ACC112 (cell line): ENCODE measurements around the gene NVL.
A peak's percentile ranks its signal among the peaks of the same experiment; 100 is the strongest.
"Not testable (repeated sequence)": the region's sequence is repeated elsewhere in the genome, so short reads cannot be mapped to it uniquely, and the experiment has no call there.

Experiments used
- H2AFZ ChIP-seq: fragments of 200-600 bp; sonication (generic); one replicate; pipeline ENCODE4 v1.6.0; 2017; ENCODE audit warnings: antibody characterized with exemption, low read length; ENCODE audit not compliant: unreplicated experiment
- H3K27ac ChIP-seq: fragments of 200-600 bp; sonication (generic); 2 replicates; pipeline ENCODE4 v1.5.1; 2014; ENCODE audit warnings: low read depth, mild to moderate bottlenecking, antibody characterized with exemption, low read length, moderate library complexity
- H3K27me3 ChIP-seq: fragments of 200-600 bp; sonication (generic); 2 replicates; pipeline ENCODE4 v1.6.1; 2014; ENCODE audit warnings: mild to moderate bottlenecking, antibody characterized with exemption, low read length, moderate library complexity, mixed read lengths; ENCODE audit not compliant: insufficient read depth
- H3K36me3 ChIP-seq: fragments of 200-600 bp; sonication (generic); 2 replicates; pipeline ENCODE4 v1.6.1; 2016; ENCODE audit warnings: mild to moderate bottlenecking, antibody characterized with exemption, low read length, moderate library complexity, mixed read lengths; ENCODE audit not compliant: insufficient read depth
- H3K4me1 ChIP-seq: fragments of 200-600 bp; sonication (generic); one replicate; pipeline ENCODE4 v1.6.1; 2016; ENCODE audit warnings: low read length, mixed read lengths; ENCODE audit not compliant: insufficient read depth, unreplicated experiment, control insufficient read depth
- H3K4me3 ChIP-seq: fragments of 200-600 bp; sonication (generic); 2 replicates; pipeline ENCODE4 v1.5.1; 2014; ENCODE audit warnings: mild to moderate bottlenecking, low read depth, low read length
- H3K79me2 ChIP-seq: fragments of 200-600 bp; sonication (generic); one replicate; pipeline ENCODE4 v1.6.0; 2016; ENCODE audit warnings: low read length; ENCODE audit not compliant: control insufficient read depth, unreplicated experiment, insufficient read depth

NVL gene

DNA sequence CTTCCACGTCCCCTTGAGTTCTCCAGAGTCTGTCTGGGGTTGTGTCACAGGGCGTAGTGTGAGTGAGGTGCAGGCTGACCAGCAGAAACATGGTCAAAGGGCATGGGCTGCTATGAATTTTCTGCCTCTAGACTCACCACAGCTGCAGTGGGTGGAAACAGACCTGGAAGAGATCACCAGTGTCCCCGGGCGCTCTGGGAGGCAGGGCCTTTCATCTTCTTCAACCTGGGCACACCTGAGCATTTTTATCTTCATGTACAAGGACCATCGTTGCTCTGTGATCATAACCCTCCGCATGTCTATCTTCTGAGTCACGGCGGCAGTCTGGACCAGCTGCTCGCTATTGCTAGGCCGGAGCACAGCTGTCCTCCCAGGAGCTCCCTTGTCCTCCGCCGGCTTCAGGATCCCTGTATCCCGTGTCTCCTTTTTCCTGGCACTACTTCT is 117.3 kb downstream of the NVL start:
- Histone ChIP-seq H3K4me1 (peaks cover 7% of the 10 kb centered on the region), H2AFZ (no peak overlapping the region), H3K4me3 (no peak overlapping the region), H3K36me3 (no peaks in the 10 kb centered on the region), H3K27ac (no peak overlapping the region), H3K79me2 (no peaks in the 10 kb centered on the region), H3K27me3 (no peaks in the 10 kb centered on the region)

DNA sequence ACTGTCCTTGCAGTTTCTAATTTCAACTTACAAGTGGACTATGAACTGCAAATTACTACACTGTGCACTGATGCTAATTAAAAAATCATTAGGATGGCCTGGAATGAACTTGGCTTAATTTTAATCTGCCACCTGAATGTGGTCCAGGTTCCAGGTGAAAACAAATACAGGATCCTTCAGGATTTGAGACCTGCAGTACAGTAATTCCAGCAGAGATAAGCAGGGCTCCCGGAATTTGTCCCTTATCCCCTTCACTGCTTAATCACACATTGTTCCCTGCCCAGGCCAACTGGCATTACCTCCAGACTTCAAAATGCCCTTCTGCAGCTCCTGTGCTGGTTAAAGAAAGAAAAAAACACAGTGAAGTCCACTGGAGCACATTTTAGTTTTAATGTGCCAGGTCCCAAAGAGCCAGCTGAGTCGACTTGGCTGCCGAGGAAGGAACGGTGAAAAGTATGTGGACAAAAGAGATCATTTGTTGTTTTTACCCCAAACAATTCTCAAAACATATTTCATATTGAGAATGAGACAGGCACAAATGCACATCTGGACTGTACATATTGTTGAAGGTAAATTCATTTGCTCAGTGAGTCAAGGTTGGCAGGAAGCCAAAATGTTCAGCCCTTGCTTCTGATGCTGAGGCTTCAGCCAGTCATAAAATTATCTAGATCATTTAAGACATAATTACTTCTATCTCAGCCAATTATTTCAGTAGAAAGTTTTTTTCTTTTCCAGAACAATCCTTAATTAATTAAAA is 118.6 kb downstream of the NVL start:
- no peaks in the 10 kb centered on the region for H3K79me2 ChIP-seq

DNA sequence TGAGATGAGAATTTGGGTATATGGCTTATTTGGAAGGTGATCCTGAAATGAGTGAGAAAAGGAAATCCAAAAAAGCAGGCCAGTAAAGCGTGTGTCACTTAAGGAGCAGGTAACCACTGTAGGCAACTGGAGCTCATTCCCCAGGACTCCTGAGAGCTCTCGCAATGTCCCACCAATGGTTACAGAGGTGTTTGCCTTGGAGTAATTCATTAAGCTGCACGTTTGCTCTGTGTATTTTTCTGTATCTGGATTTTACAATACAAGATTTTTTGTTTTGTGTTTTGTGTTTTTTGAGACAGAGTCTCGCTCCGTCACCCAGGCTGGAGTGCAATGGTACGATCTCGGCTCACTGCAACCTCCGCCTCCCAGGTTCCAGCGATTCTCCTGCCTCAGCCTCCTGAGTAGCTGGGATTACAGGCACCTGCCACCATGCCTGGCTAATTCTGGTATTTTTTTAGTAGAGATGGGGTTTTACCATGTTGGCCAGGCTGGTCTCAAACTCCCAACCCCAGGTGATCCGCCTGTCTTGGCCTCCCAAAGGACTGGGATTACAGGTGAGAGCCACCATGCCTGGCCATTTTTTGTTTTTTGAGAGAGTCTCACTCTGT is 123.9 kb downstream of the NVL start:
- H3K4me3 ChIP-seq, H3K36me3 ChIP-seq, H3K27me3 ChIP-seq, H3K79me2 ChIP-seq: not testable (repeated sequence)
- Histone ChIP-seq H3K4me1 (peaks cover 19% of the 10 kb centered on the region), H3K27ac (peak overlapping the region; percentile 89), H2AFZ (peak overlapping the region; percentile 53)

More for the DNA sequence above, 118.6 kb downstream of the NVL start:
- no peak overlapping the region for H3K27ac ChIP-seq
- peaks cover 7% of the 10 kb centered on the region for H3K4me1 ChIP-seq
- no peak overlapping the region for H3K4me3 ChIP-seq
- H3K36me3 ChIP-seq: no peaks in the 10 kb centered on the region
- no peak overlapping the region for H2AFZ ChIP-seq
- no peaks in the 10 kb centered on the region for H3K27me3 ChIP-seq

DNA sequence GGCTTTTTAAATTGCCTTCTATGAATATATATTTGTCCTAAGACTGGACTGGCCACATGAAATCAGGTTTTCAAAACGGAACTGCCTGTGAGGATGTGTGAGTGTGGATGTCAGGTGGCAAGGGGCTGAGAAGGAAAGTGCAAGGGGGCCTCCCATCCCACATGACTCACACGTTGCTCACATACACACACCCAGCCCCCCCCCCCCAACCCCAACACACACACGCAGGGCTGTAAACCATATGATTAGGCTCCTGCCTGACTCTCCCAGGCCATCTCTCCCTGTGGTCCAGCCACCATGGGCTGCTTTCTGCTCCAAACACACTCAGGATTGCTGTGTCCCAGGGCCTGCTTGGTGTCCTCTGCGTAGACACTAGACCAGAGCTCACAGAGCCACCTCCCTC is 124.5 kb downstream of the NVL start:
- peak overlapping the region; percentile 89 for H3K27ac ChIP-seq
- no peaks in the 10 kb centered on the region for H3K79me2 ChIP-seq
- H3K36me3 ChIP-seq: no peaks in the 10 kb centered on the region
- peaks cover 19% of the 10 kb centered on the region for H3K4me1 ChIP-seq
- no peaks in the 10 kb centered on the region for H3K27me3 ChIP-seq
- H3K4me3 ChIP-seq: peak overlapping the region; percentile 39; the same call in 1 of the 2 replicates
- H2AFZ ChIP-seq: peak overlapping the region; percentile 53

DNA sequence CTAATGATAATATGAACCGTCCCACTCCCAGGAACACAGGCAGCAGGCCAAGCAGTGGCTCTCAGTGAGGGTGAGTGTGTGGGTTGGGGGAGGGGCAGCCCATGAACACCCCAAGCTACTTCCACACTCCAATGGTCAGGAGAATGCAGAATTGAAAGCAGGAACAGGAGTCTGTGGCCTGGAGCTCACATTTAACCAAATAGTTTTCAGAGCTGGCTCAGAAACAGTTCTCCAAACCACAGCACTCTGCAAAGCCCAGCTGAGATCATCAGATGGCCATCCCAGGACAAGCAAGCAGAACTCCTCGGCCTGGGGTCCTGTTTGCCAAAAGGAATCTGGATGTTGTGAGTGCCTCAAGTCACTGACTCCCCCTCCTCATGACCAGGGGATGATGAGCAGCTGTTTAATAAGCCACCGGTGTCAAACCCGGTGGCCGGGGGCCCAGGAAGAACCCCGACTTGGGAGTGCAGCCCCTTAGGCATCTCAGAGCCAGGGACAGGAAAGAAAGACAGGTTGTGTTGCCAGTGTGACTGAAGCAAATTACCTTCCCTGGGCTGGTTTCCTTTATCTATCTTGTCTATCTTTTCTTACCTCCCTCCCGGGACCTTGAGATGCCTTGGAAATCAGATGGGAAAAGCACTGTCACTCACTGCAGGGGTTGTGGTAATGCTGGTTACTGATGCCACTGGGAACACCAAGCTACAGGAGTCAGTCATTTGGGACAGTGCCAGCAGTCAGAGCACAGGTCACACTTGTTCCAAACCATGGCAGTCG is 126.5 kb downstream of the NVL start:
- H3K27me3 ChIP-seq: no peaks in the 10 kb centered on the region
- no peak overlapping the region for H3K4me3 ChIP-seq
- peak overlapping the region; percentile 50 for H3K27ac ChIP-seq
- H3K4me1 ChIP-seq: peaks cover 19% of the 10 kb centered on the region
- H2AFZ ChIP-seq: no peak overlapping the region
- no peaks in the 10 kb centered on the region for H3K36me3 ChIP-seq
- H3K79me2 ChIP-seq: no peaks in the 10 kb centered on the region

DNA sequence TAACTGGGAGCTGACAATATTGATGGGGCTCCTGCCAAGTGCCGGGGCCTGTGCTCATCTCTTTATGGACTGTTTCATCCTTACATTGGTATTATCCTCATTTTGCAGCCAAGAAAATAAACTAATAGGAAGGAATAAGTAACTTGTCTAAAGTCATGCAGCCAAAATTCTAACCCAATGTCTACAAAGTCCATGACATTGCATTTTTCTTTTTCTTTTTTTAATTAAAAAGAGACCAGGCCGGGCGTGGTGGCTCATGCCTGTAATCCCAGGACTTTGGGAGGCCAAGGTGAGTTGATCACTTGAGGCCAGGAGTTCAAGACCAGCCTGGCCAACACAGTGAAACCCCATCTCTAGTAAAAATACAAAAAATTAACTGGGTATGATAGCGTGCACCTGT is 128.1 kb downstream of the NVL start:
- peaks cover 19% of the 10 kb centered on the region for H3K4me1 ChIP-seq
- H3K79me2 ChIP-seq: no peaks in the 10 kb centered on the region
- H3K36me3 ChIP-seq: no peaks in the 10 kb centered on the region
- H3K4me3 ChIP-seq: no peak overlapping the region
- H3K27me3 ChIP-seq: no peaks in the 10 kb centered on the region
- no peak overlapping the region for H3K27ac ChIP-seq
- no peak overlapping the region for H2AFZ ChIP-seq

DNA sequence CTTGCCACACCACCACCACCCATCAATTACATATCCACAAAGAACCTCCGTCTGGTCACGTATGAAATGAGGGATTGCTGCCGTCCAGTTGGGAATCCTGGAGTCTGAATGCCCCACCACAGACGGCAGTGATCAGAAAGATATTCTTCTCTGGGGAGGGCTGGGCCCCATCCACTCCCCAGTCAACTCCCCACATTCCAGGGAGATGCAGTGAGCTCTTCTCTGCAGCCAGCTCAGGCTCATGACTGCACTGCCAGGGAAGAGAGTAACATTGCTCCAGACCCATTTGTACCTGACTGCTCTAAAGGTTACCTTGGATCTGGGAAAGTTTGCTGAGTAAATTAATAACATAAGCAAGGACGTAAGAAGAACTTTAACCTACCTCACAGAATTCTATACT is 128.6 kb downstream of the NVL start:
- Histone ChIP-seq H3K79me2 (no peaks in the 10 kb centered on the region), H2AFZ (no peak overlapping the region), H3K4me3 (no peak overlapping the region), H3K27ac (no peak overlapping the region), H3K36me3 (no peaks in the 10 kb centered on the region), H3K27me3 (no peaks in the 10 kb centered on the region), H3K4me1 (peaks cover 19% of the 10 kb centered on the region)

DNA sequence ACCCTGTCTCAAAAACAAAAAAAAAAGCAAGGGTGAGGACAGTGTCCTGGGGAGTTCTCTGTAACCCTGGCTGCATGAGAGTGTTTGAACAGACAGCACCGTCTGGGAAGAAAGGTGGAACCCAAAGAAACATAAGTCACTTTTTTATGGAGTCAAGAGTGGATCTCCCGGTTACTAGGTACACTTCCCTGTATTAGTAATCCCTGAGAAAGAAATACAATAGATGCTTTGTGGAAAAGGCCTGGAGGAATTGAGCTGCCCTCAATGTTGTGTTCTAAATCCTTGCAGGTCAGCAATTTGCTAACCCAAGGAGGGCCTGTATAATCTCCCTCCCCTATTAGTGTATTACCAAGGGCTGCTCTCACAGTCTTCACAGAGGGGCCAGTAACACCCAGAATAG is 130.3 kb downstream of the NVL start:
- Histone ChIP-seq H3K36me3 (no peaks in the 10 kb centered on the region), H3K27ac (no peak overlapping the region), H3K4me1 (peaks cover 14% of the 10 kb centered on the region), H3K79me2 (no peaks in the 10 kb centered on the region), H3K27me3 (no peaks in the 10 kb centered on the region), H3K4me3 (no peak overlapping the region), H2AFZ (no peak overlapping the region)

DNA sequence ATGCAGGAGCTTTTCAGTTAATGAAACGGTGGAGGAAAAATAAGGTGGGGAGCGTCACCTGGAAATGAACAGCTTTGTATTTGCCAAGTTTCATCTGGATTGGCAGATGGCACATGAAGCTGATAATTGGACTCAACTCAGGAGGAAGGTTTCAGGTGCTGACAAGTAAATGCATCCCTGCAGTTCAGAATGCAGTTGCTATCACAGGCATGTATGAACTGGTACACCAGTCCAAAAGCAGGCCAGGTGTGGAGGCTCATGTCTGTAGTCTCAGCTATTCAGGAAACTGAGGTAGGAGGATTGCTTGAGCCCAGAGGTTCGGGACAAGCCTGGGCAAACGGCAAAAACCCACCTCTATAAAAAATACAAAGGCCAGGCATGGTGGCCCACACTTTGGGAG is 131.4 kb downstream of the NVL start:
- Histone ChIP-seq H3K27ac (no peak overlapping the region), H3K4me3 (no peak overlapping the region), H3K27me3 (no peaks in the 10 kb centered on the region), H3K79me2 (no peaks in the 10 kb centered on the region), H2AFZ (no peak overlapping the region), H3K36me3 (no peaks in the 10 kb centered on the region), H3K4me1 (peaks cover 8% of the 10 kb centered on the region)

DNA sequence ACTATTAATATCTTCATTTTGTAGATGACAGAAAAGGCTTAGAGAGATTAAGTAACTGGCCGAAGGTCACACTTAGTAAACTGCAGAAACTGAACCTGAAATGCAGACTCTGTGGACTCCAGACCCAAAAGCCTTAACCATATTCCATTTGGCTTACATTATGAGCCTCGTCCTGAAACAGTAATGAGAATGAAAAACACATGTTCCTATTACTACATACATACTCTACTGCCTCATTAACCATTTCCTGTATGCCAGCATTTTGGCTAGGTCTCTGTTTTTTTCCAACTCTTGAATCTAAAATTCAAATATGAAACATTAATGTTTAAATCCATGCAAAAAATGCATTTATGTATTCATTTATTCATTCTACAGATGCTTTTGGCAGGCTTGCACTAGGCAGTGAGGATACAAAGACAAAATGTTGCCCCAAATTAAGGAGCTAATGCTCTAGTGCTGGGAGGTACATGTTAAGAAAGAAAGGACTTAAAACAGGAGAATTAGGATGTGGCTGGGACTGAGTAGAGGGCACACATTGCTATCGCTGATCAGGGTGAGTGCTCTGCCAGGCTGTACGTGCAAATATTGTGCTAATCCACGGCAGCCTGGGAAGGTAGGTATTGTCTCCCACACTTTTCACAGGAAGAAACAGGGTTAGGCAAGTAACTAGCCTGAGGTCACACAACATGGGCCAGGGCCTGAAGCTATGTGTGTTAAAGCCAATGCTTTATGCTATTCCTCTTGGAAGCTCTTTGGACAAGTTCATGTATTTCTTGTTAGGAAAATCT is 133.0 kb downstream of the NVL start:
- Histone ChIP-seq H3K4me3 (no peak overlapping the region), H2AFZ (no peak overlapping the region), H3K4me1 (no peaks in the 10 kb centered on the region), H3K27me3 (no peaks in the 10 kb centered on the region), H3K36me3 (peaks cover 11% of the 10 kb centered on the region), H3K27ac (no peak overlapping the region), H3K79me2 (peaks cover 5% of the 10 kb centered on the region)
